HG03520 (cell line): Measurements from ENCODE around the gene GART.
"Not testable (repeated sequence)": the region's sequence is repeated elsewhere in the genome, so short reads cannot be mapped to it uniquely, and the experiment has no call there.

ENCODE experiments used
- ATAC-seq: cut with Tn5 transposase; IDR thresholded peaks from one replicate; pipeline ENCODE4 v1.9.1; 2021; ENCODE audit warnings: mild to moderate bottlenecking, moderate library complexity; ENCODE audit not compliant: unreplicated experiment

Gene GART

DNA sequence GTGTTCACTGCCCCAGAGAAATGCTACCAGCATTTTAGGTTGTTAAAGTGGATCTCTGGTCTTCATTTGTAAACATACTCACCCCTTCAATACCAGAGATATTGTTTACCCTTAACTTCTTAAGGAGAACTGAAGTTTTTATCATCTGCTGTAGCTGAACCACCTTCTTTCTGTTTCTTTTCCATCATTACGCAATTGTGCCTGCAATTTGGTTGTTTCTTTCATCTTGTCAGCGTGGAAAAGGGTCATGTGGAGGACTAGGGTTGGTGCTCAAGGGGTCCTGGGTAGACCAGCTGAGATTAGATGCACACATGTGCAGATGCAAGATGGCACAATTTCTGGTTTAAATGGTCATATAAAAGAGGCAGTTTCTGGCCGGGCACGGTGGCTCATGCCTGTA is 23.0 kb downstream of the GART start:
- ATAC-seq, result no peak

- no peak for ATAC-seq
Measured at GRCh38 chr21:33514229-33514628, 27.7 kb downstream of the GART start.

GRCh38 chr21:33512481-33512880 is 29.4 kb downstream of the GART start:
- ATAC-seq, result no peak

- no peak for ATAC-seq
Measured at GRCh38 chr21:33511639-33512038, 30.3 kb downstream of the GART start.

- no peak for ATAC-seq
Measured at GRCh38 chr21:33510826-33511225, 31.1 kb downstream of the GART start.

DNA sequence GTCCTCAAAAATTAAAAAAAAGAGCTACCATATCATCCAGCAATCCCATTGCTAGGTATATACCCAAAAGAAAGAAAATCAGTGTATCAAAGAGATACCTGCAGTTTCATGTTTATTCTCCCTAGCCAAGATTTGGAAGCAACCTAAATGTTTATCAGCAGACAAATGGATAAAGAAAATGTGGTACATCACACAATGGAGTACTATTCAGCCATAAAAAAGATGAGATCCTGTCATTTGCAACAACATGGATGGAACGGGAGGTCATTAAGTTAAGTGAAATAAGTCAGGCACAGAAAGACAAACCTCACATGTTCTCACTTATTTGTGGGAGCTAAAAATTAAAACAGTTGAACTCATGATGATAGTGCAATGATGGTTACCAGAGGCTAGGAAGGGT is 34.9 kb downstream of the GART start:
- ATAC-seq, result not testable (repeated sequence)

DNA sequence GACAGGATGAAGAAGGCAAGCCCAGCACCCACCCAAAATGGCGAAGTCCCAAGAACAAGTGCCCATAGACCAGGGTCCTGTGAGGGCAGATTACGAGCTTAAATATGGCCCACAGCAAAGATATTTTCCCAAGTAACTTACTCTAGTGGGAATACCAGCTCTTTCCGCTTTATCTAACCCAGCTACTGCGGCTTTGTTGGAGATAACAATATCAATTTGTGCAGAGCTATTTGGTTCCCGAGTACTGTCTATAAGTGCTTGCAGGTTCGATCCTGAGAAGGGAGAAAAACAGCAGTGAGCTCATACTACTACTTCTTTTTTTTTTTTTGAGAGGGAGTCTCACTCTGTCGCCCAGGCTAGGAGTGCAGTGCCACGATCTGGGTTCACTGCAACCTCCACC is 36.1 kb downstream of the GART start:
- ATAC-seq, result no peak

GRCh38 chr21:33496345-33496744 is 45.6 kb downstream of the GART start:
- ATAC-seq, result no peak

- no peak for ATAC-seq
Measured at GRCh38 chr21:33495743-33496142, 46.2 kb downstream of the GART start.

DNA sequence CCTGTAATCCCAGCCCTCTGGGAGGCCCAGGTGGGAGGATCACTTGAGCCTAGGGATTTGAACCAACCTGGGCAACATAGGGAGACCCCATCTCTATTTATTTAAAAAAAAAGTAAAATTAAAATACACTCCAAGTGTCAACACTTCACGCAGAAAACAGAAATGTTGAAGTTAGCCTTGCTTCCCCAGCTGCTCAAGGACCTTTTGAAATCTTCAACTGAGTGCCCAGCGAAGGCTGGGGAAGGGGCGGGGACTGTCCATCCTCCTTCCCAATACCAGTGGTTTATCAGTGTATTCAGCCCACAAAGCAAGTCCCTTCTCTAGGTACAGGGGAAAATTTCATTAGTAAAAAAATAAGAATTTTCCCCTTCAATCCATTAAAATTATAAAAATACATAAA is 48.2 kb downstream of the GART start:
- no peak for ATAC-seq

DNA sequence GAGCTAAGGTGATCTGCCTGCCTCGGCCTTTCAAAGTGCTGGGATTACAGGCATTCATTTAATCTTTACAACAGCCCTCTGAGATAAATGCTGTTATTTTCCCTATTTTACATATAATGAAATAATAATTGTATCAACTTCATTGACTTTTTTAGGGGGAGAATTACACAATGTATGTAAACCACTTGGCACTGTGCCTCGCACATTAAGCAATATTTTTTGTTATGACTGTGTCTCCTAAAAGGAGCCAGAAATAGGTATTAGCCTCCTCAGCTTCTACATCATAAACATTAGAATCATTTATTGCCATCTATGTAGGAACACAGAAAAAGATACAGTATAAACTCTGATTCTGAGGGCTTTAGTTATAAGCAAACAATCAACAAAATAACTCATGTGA is 49.3 kb downstream of the GART start:
- no peak for ATAC-seq

GRCh38 chr21:33491373-33492102 is 50.4 kb downstream of the GART start, which contains the start of gene DNAJC28:
DNAJC28 (minus strand) TSS chr21:33491716; CDS start chr21:33489393, 2,323 bp downstream.
- peak; percentile 95 for ATAC-seq

DNA sequence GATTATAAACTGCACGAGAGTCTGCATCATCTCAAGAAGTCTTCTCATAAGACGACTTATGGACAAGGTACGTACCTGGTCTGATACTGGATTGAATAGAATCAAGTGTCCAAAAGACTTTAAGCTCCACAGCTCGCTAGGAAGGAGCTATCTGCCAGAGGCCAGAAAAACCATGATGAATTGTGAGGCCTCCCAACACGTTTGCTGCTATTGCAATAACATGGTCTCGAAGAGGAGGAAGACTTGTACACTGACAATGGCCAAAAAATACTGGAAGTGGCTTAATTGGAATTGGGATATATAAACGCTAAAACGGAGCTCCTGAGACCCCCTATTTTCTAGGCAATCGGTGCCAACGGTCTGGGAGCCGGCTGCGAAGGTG is 50.9 kb downstream of the GART start:
- no peak for ATAC-seq

DNA sequence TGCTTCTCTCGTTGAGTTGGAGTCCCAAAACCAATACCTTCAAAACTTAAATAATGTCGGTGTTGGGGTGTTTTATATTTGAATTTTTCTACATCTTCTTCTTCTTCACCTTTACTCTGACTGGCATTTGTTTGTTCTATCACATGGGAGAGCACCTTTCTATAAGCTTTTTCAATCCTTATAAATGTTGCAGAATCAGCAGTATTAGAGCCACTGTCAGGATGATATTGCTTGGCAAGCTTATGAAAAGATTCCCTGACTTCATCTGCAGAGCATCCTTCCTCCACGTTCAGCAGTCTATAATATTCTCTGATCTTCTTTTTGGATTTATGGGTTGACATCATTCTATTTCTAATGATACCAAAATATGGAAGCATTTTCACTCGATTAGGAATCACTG is 53.0 kb downstream of the GART start:
- no peak for ATAC-seq

GRCh38 chr21:33487996-33488395 is 53.9 kb downstream of the GART start:
- no peak for ATAC-seq

GRCh38 chr21:33481314-33481943 is 60.5 kb downstream of the GART start:
- no peak for ATAC-seq

DNA sequence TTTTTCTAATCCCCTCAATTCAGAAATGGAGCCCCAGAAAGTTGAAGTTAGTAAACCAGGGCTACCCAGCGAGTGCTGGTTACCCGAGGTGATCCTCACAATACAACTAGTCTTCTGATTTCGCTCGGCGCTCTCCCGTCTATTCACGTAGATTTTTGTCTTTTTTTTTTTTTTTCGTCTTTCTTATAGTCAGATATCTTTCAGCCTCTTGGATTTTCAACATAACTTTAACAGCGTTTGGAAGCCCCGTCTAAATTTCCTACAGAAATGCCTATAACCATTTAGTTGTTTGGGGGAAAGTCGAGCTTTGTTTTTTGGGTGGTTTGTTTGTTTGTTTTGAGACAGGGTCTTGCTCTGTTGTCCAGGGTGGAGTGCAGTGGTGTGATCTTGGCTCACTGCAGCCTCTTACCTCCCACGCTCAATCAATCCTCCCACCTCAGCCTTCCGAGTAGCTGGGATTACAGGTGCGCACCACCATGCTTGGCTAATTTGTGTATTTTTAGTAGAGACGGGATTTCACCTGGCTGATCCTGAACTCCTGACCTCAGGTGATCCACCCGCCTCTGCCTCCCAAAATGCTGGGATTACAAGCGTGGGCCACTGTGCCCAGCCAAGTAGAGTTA is 61.3 kb downstream of the GART start:
- no peak for ATAC-seq

- ATAC-seq, result peak; percentile 86
Measured at GRCh38 chr21:33479679-33480480, 62.0 kb downstream of the GART start, which contains the start of gene TMEM50B. TMEM50B (minus strand) TSS chr21:33479974; CDS start chr21:33468885, 11,089 bp downstream.

DNA sequence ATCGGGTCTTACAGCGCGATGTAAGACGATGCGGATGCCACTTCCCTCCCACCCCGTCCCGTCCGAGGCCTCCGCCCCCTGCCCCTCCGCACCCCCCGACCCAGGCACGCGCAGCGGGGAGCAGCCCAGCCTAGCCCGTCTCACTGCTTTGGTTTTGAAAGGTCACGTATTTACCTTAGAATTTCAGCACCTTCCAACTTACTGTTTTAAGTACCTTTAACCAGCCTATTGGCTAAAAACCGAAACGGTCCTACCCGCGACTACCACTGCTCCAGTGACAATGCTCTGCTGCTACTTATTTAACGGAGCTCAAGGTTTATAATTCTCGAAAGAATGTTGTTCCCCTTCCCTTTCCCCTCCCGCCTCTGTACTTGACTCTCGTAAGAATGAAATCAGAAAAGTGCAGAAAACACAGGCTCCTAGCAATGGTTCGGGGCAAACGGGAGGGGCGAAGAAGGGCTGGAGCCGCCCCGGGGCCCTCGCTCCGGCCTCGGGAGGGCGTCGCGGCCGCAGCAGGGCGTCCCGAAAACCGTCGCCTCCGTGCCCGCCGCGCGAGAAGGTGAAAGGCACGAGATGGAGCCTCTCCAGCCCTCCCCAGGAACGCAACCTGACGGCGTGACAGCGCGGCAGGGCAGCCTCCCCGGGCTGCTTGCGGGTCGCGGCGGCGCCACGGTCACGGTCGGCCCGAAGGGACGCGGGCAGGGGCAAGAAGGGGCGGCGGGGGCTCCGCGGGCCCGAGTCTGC is 62.8 kb downstream of the GART start:
- peak; percentile 4 for ATAC-seq

DNA sequence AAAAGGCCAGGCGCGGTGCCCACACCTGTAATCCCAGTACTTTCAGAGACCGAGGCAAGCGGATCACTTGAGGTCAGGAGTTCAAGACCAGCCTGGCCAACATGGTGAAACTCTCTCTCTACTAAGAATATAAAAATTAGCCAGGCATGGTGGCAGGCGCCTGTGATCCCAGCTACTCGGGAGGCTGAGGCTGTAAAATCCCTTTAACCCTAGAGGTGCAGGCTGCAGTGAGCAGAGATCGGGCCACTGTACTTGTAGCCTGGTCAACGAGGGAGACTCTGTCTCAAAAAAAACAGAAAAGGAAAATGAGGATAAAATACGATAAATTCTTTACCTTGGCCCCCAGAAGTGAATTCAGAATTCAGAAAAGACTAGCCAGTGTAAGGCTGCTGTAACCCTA is 63.7 kb downstream of the GART start:
- no peak for ATAC-seq

DNA sequence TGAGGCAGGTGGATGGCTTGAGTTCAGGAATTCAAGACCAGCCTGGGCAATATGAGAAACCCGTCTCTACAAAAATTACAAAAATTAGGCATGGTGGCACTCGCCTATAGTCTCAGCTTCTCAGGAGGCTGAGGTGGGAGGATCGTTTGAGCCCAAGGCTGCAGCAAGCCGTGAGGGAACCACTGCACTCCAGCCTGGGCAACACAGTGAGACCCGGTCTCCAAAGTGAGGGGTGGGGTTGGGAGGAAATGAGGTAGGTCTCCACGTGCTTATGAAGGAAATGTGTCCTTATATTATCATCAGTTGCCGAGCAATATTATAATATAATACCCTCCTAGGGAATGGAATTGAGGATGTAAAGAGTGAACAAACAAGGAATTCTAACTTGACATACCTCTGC is 64.9 kb downstream of the GART start:
- ATAC-seq, result no peak
